ENCODE measurements around the gene CACNG4. TPM values are rescaled to one million over a fixed set of nuclear protein-coding genes. Genes with fewer than 3 reads are reported as not detected.

Gene CACNG4
- total RNA-seq, 1 experiment from 2014 or later, result 6.3 TPM

- Histone ChIP-seq H2AFZ (ENCODE audit: low read length) (no peak overlapping the region), H3K27ac (ENCODE audit: insufficient read length, low read depth, low read length) (no peak overlapping the region), H3K9me3 (ENCODE audit: control insufficient read depth, low read depth, low read length) (no peaks in the 10 kb centered on the region), H3K23ac (ENCODE audit: insufficient read length, low read depth, low read length) (no peak overlapping the region), H4K8ac (replicated peaks; ENCODE audit: insufficient read length, low read depth, low read length) (no peak overlapping the region), H3K23me2 (ENCODE audit: insufficient read length, low read depth, low read length, poor library complexity, severe bottlenecking) (no peaks in the 10 kb centered on the region), H4K5ac (ENCODE audit: insufficient read length, low read depth, low read length) (no peak overlapping the region), H3K4me1 (ENCODE audit: insufficient read depth, low read length) (no peaks in the 10 kb centered on the region), H3K18ac (ENCODE audit: insufficient read length, low read depth, low read length) (no peak overlapping the region), H3K4ac (ENCODE audit: low read depth, low read length) (no peak overlapping the region), H3K79me1 (ENCODE audit: insufficient read depth, low read depth, low read length, poor library complexity, severe bottlenecking) (no peaks in the 10 kb centered on the region), H2BK5ac (ENCODE audit: insufficient read length, low read length) (no peak overlapping the region), H2BK15ac (ENCODE audit: low read depth, low read length) (no peak overlapping the region), H3K9ac (ENCODE audit: extremely low read depth, insufficient read length, low read length) (no peak overlapping the region), H3K79me2 (ENCODE audit: insufficient read depth, low read length) (no peaks in the 10 kb centered on the region), H2BK12ac (ENCODE audit: insufficient read length, low read depth, low read length) (no peak overlapping the region), H3K4me2 (ENCODE audit: insufficient read depth, insufficient read length, low read length) (no peak overlapping the region), H4K91ac (ENCODE audit: insufficient read length, low read depth, low read length) (no peak overlapping the region), H2BK20ac (ENCODE audit: low read depth, low read length, poor library complexity, severe bottlenecking) (no peak overlapping the region), H3K56ac (ENCODE audit: insufficient read length, low read depth, low read length) (no peak overlapping the region), H2BK120ac (ENCODE audit: low read depth, low read length, poor library complexity, severe bottlenecking) (no peak overlapping the region), H3T11ph (ENCODE audit: low read length) (no peak overlapping the region), H3K14ac (ENCODE audit: insufficient read depth, low read length) (no peak overlapping the region), H2AK5ac (ENCODE audit: insufficient read length, low read length) (no peak overlapping the region), H4K20me1 (ENCODE audit: control insufficient read depth, insufficient read depth, insufficient read length) (no peaks in the 10 kb centered on the region), H3K27me3 (ENCODE audit: insufficient read depth, low read length) (no peaks in the 10 kb centered on the region)
- Mint-ChIP-seq H3K27me3 (ENCODE audit: low read depth) (no peaks in the 10 kb centered on the region), H3K36me3 (ENCODE audit: insufficient read depth in 1 of 3, low read depth in 3 of 3) (no peaks in the 10 kb centered on the region), H3K9me3 (no peaks in the 10 kb centered on the region; a peak in 1 of 5 replicates), H3K4me1 (peaks cover 9 to 17% of the 10 kb centered on the region in 2 experiments), H3K4me3 (no peak overlapping the region), H3K27ac (no peak overlapping the region)
- no CpG with 5 or more reads among the region's 16 CpGs for WGBS (ENCODE audit: extremely low coverage, insufficient read length, low lambda C conversion rate)
- DNase-seq, result no peak
- TF ChIP-seq CTCF (conservative IDR thresholded peaks at IDR 0.05), result no peak
Observed at GRCh38 chr17:67021743-67022450, 57.4 kb downstream of the CACNG4 start.

Data from H9 (cell line).